Heart left ventricle (tissue), 16 donors: ENCODE measurements around the gene ZBTB7C. TPM values are rescaled to one million over a fixed set of nuclear protein-coding genes. Genes with fewer than 3 reads are reported as not detected.

ENCODE experiments used
- ATAC-seq, 4 donors: fragments of 200-7000 bp; cut with Tn5 transposase; one replicate each; pipeline ENCODE4 v1.9.1; 2020 to 2022; ENCODE audit warnings: moderate library complexity in 4 of 4, mild to moderate bottlenecking in 3 of 4, moderate number of reproducible peaks in 1 of 4
- DNase-seq, 5 donors: peaks; one replicate each; pipeline ENCODE4 v3.0.0-alpha.2; 2020
- H3K27ac ChIP-seq, 12 donors: fragments of 200-600 bp; sonication (generic) in 4 of 12; one replicate each; pipeline versions ENCODE4 v1.5.0 to v1.8.0; 2016 to 2022; ENCODE audit warnings: mild to moderate bottlenecking in 2 of 12
- H3K27me3 ChIP-seq, 9 donors: fragments of 200-600 bp; sonication (generic) in 2 of 9; one replicate each; pipeline versions ENCODE4 v1.5.1 to v1.8.0; 2016 to 2022; ENCODE audit warnings: mild to moderate bottlenecking in 3 of 9
- H3K36me3 ChIP-seq, 9 donors: fragments of 200-600 bp; sonication (generic) in 2 of 9; one replicate each; pipeline versions ENCODE4 v1.5.0 to v1.8.0; 2018 to 2022; ENCODE audit warnings: mild to moderate bottlenecking in 2 of 9
- H3K4me1 ChIP-seq, 12 donors: fragments of 200-600 bp; sonication (generic) in 4 of 12; one replicate each; pipeline versions ENCODE4 v1.5.0 to v1.8.0; 2016 to 2022; ENCODE audit warnings: mild to moderate bottlenecking in 3 of 12
- H3K4me3 ChIP-seq, 12 donors: fragments of 200-600 bp; sonication (generic) in 4 of 12; one replicate each; pipeline versions ENCODE4 v1.5.0 to v1.8.0; 2017 to 2022; ENCODE audit warnings: mild to moderate bottlenecking in 9 of 12, moderate library complexity in 4 of 12
- H3K9me3 ChIP-seq, 12 donors: fragments of 200-600 bp; sonication (generic) in 4 of 12; one replicate each; pipeline versions ENCODE4 v1.5.0 to v1.8.0; 2016 to 2022; ENCODE audit warnings: mild to moderate bottlenecking in 1 of 12
- POLR2A ChIP-seq, 2 donors: fragments of 450-650 bp; IDR thresholded peaks; one replicate each; pipeline ENCODE4 v1.6.1; 2017; ENCODE audit warnings: antibody characterized with exemption in 2 of 2, mild to moderate bottlenecking in 2 of 2, moderate library complexity in 2 of 2
- WGBS, 4 donors: extraction: QIAGEN DNeasy Blood & Tissue Kit in 2 of 4; methylation state at CpG; one replicate each; pipeline versions ENCODE4 v1.1.5 to v1.1.7; 2013 to 2018; 5-methylcytosine and 5-hydroxymethylcytosine counted together
- intact Hi-C, 10 donors: fragments of 100-400 bp; cut with DNase I; formaldehyde crosslinking; loops; one replicate each; pipeline versions ENCODE4 v1.11.1 to v1.14.2; 2022
- polyA plus RNA-seq, 2 donors: library from polyadenylated mRNA; stranded (reverse); fragments of 200-250 nt; gene quantifications; one replicate each; pipeline ENCODE4 v1.2.3, GENCODE V29; 2013
- total RNA-seq, 9 donors: library from RNA; depleted of rRNA in 2 of 9; stranded (reverse); fragments of >200 nt in 2 of 9; fragmentation: NEBNext Ultra II Directional in 3 of 9; extraction: Animal tissue kit (Norgen Biotek cat#: 25700) in 3 of 9; gene quantifications; one replicate each; pipeline versions ENCODE4 v1.1.0 to v1.2.4, GENCODE V29; 2016 to 2023
- TF ChIP-seq, protein P1 (sequence below), 12 donors: fragments of 200-600 bp; sonication (generic) in 4 of 12; IDR thresholded peaks; one replicate each; pipeline versions ENCODE4 v1.5.0 to v1.8.0; 2018 to 2022; ENCODE audit warnings: antibody characterized with exemption in 12 of 12, mild to moderate bottlenecking in 5 of 12
- donor health status: ischemic (EF 13 %, LVEDD 7.1; RV severe dilation, severe dysfunction).
- donor health status: healthy with polysubstance abuse.
- donor health status: DM: no; HTN: yes; CAD: no.
- donor health status: DM: no; HTN: no; CAD: no.
- donor health status: ischemic (EF 25% LVEDD 6.9; RV normal size, moderate dysfunction).
- donor health status: ischemic (EF 25% LVEDD 5.7; RV mildly dilated, moderate dysfunction).
- donor health status: healthy.
- donor health status: DM: yes; HTN: yes; CAD: no.
- donor health status: ischemic (EF 35%, LVEDD 5.7; RV mildly dilated, moderate dysfunction).
- donor health status: nonischemic (EF 11% LVEDD 7.7; RV severe dilation, severe dysfunction).
- donor health status: DM: yes; HTN: yes; CAD: no.
- donor health status: PGD.
- donor health status: ischemic (EF 29% LVEDD 5.4; RV normal size, mild dysfunction).
- donor health status: nonischemic (EF 23%, LVEDD 6.1; RV moderate dilation, normal function).

The ZBTB7C gene
- total and polyA plus RNA-seq, 11 donors, result 0.68 to 7.5 (median 2.3) TPM

GRCh38 chr18:48192542-48192941, 216.6 kb downstream of the ZBTB7C start:
- peaks cover 0 to 32% (median 12%) of the 10 kb centered on the region in 12 donors for H3K4me1 ChIP-seq
- TF ChIP-seq, protein P1, sequence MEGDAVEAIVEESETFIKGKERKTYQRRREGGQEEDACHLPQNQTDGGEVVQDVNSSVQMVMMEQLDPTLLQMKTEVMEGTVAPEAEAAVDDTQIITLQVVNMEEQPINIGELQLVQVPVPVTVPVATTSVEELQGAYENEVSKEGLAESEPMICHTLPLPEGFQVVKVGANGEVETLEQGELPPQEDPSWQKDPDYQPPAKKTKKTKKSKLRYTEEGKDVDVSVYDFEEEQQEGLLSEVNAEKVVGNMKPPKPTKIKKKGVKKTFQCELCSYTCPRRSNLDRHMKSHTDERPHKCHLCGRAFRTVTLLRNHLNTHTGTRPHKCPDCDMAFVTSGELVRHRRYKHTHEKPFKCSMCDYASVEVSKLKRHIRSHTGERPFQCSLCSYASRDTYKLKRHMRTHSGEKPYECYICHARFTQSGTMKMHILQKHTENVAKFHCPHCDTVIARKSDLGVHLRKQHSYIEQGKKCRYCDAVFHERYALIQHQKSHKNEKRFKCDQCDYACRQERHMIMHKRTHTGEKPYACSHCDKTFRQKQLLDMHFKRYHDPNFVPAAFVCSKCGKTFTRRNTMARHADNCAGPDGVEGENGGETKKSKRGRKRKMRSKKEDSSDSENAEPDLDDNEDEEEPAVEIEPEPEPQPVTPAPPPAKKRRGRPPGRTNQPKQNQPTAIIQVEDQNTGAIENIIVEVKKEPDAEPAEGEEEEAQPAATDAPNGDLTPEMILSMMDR (IDR thresholded peaks at IDR 0.05), result no peak
- TF ChIP-seq POLR2A (IDR thresholded peaks at IDR 0.05), result no peak
- H3K4me3 ChIP-seq, result no peak overlapping the region
- WGBS, 4 donors, result 92 to 98% (median 97%) methylated on average over 8 of the region's 8 CpGs
- DNase-seq, result no peak
- intact Hi-C loops, result no loop called here
- no peak overlapping the region for H3K27ac ChIP-seq
- no peak for ATAC-seq
- H3K9me3 ChIP-seq, result no peaks in the 10 kb centered on the region
- H3K36me3 ChIP-seq, result no peaks in the 10 kb centered on the region
- no peaks in the 10 kb centered on the region for H3K27me3 ChIP-seq

GRCh38 chr18:48191494-48191893, 217.7 kb downstream of the ZBTB7C start:
- H3K4me3 ChIP-seq, result no peak overlapping the region

DNA sequence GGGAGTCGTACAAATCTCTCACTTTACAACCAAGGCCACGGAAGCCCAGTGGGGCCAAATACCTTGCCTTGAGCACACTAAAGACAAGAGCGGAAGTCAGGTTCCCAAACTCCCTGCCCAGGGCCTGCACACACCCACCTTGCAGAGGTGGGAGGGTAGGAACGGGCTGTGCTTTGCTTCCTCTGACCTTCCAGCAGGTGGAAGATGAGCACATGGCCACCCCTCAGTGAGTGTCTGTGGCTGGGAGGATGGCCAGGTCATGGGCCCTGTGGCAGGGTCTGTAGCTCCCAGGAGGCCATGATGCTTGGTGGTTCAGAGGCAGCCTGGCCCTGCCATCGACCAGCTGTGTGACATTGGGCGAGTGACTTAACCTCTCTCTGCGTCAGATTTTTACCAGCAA, 218.2 kb downstream of the ZBTB7C start:
- TF ChIP-seq, protein P1 (IDR thresholded peaks at IDR 0.05), result no peak
- no peak for TF ChIP-seq POLR2A (IDR thresholded peaks at IDR 0.05)
- intact Hi-C loops, result no loop called here
- Histone ChIP-seq H3K9me3 (no peaks in the 10 kb centered on the region), H3K27ac (no peak overlapping the region), H3K4me3 (no peak overlapping the region), H3K36me3 (no peaks in the 10 kb centered on the region), H3K4me1 (peaks cover 0 to 34% (median 12%) of the 10 kb centered on the region in 12 donors), H3K27me3 (no peaks in the 10 kb centered on the region)
- DNase-seq (no peak), ATAC-seq (no peak)
- 86 to 97% (median 92%) methylated on average over 7 of the region's 7 CpGs for WGBS, 4 donors

More at GRCh38 chr18:48191494-48191893, 217.7 kb downstream of the ZBTB7C start:
- ATAC-seq (no peak), DNase-seq (no peak)
- TF ChIP-seq POLR2A (IDR thresholded peaks at IDR 0.05), result no peak
- TF ChIP-seq, protein P1 (IDR thresholded peaks at IDR 0.05), result no peak
- intact Hi-C loops, result no loop called here
- Histone ChIP-seq H3K27me3 (no peaks in the 10 kb centered on the region), H3K4me1 (peaks cover 0 to 34% (median 12%) of the 10 kb centered on the region in 12 donors), H3K9me3 (no peaks in the 10 kb centered on the region), H3K36me3 (no peaks in the 10 kb centered on the region), H3K27ac (no peak overlapping the region)
- 71 to 81% (median 79%) methylated on average over 3 of the region's 3 CpGs for WGBS, 4 donors

GRCh38 chr18:48188609-48189008, 220.6 kb downstream of the ZBTB7C start:
- Histone ChIP-seq H3K27ac (no peak overlapping the region), H3K27me3 (no peaks in the 10 kb centered on the region), H3K4me3 (no peak overlapping the region), H3K4me1 (peaks cover 0 to 17% (median 2%) of the 10 kb centered on the region in 12 donors), H3K36me3 (no peaks in the 10 kb centered on the region), H3K9me3 (no peaks in the 10 kb centered on the region)
- TF ChIP-seq, protein P1 (IDR thresholded peaks at IDR 0.05), result no peak
- TF ChIP-seq POLR2A (IDR thresholded peaks at IDR 0.05), result no peak
- intact Hi-C loops, result loop anchor here in 1 of 10 donors (10.0 kb wide), 1 partner anchor 154 kb away; no protein-coding TSS in a partner anchor
- ATAC-seq (no peak), DNase-seq (no peak)
- 96 to 98% (median 98%) methylated on average over 2 of the region's 2 CpGs for WGBS, 4 donors
